ENCODE results near the gene CRISPLD2.

The CRISPLD2 gene

DNA sequence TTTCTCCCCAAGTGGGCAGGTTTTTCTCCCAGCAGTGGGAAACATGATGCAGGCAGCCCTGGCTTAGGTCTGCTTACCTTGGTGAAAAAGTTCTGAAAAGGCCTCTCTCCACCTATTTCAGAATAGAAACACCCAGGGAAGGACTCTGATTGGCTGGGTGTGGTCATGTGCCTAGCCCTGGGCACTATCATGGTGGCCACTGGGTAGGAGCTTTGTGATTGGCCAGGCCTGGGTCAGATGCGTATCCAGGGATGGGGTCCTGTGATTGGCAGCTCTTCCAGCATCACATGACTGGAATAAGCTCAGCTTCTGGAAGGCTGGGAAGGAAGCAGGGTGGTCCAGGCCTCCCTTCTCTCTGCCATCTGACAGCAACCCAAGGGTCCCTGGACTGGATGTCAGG lies 138.0 kb downstream of the CRISPLD2 start:
- no peak for DNase-seq (ENCODE audit: low read depth)

Measured in HS-5 (cell line).